Gastrocnemius medialis (tissue), 4 donors: ENCODE data around the gene TCEA2. TPM values are rescaled to one million over a fixed set of nuclear protein-coding genes. Genes with fewer than 3 reads are reported as not detected.

Experiments
- ATAC-seq, 2 donors: fragments of 150-250 bp; one replicate each; pipeline ENCODE4 v1.9.1; 2016
- DNase-seq, 2 donors: peaks; one replicate each; pipeline ENCODE4 v3.0.0-alpha.2; 2019
- H3K27ac ChIP-seq, 4 donors: fragments of 200-600 bp; sonication (generic); 1 replicate in 1 of 4; 2 replicates in 3 of 4; pipeline ENCODE4 v1.5.1; 2016 to 2018; ENCODE audit warnings: mild to moderate bottlenecking in 2 of 4, moderate library complexity in 1 of 4
- H3K27me3 ChIP-seq, 3 donors: fragments of 200-600 bp; sonication (generic) in 2 of 3; 1 replicate in 1 of 3; 2 replicates in 2 of 3; pipeline versions ENCODE4 v1.5.1 to v1.6.0; 2016 to 2019; ENCODE audit warnings: mild to moderate bottlenecking in 1 of 3, moderate library complexity in 1 of 3
- H3K36me3 ChIP-seq, 2 donors: fragments of 200-600 bp; sonication (generic) in 1 of 2; one replicate each; pipeline ENCODE4 v1.5.1; 2017 to 2018
- H3K4me1 ChIP-seq, 2 donors: fragments of 200-600 bp; sonication (generic) in 1 of 2; one replicate each; pipeline ENCODE4 v1.5.1; 2016 to 2017; ENCODE audit warnings: mild to moderate bottlenecking in 2 of 2
- H3K4me3 ChIP-seq, 4 donors: fragments of 200-600 bp; sonication (generic) in 3 of 4; 1 replicate in 1 of 4; 2 replicates in 3 of 4; pipeline ENCODE4 v1.5.1; 2016 to 2019; ENCODE audit warnings: mild to moderate bottlenecking in 2 of 4
- H3K9me3 ChIP-seq, 3 donors: fragments of 200-600 bp; sonication (generic) in 2 of 3; 1 replicate in 1 of 3; 2 replicates in 2 of 3; pipeline ENCODE4 v1.5.1; 2016 to 2019
- POLR2A ChIP-seq, 2 donors: fragments of 450-650 bp; IDR thresholded peaks; one replicate each; pipeline ENCODE4 v1.6.1; 2017; ENCODE audit warnings: antibody characterized with exemption in 2 of 2, mild to moderate bottlenecking in 2 of 2, moderate library complexity in 2 of 2
- in situ Hi-C, 4 donors: fragments of 200-750 bp; cut with MboI; loops; one replicate each; pipeline versions ENCODE4 v1.15.0 to v1.8.0; 2017; ENCODE audit warnings: low sequenced_read_pairs in 4 of 4
- intact Hi-C: fragments of 100-400 bp; cut with DNase I; formaldehyde crosslinking; loops from one replicate; pipeline ENCODE4 v1.15.1; 2023; ENCODE audit warnings: low total_unique reads
- total RNA-seq, 4 donors: library from RNA; depleted of rRNA; stranded (reverse); fragments of >200 nt; gene quantifications; one replicate each; pipeline versions ENCODE4 v1.1.0 to v1.2.3, GENCODE V29; 2016
- TF ChIP-seq, protein P1 (sequence below), 5 experiments: fragments of 450-650 bp in 3 of 5; fragments of 200-600 bp in 2 of 5; sonication (generic) in 2 of 5; IDR thresholded peaks in 4 of 5; conservative IDR thresholded peaks in 1 of 5; 1 replicate in 4 of 5; 2 replicates in 1 of 5; pipeline ENCODE4 v1.5.1; 2016 to 2019; ENCODE audit warnings: antibody characterized with exemption in 5 of 5, mild to moderate bottlenecking in 3 of 5, moderate library complexity in 3 of 5

Gene TCEA2
- total RNA-seq, 4 donors from 2014 or later = 8.4 to 21.0 (median 8.8) TPM

- Histone ChIP-seq H3K4me1 (no peaks in the 10 kb centered on the region), H3K27me3 (peaks cover under 1 to 9% (median 4%) of the 10 kb centered on the region in 3 donors), H3K4me3 (no peak overlapping the region), H3K9me3 (no peaks in the 10 kb centered on the region), H3K27ac (no peak overlapping the region), H3K36me3 (no peaks in the 10 kb centered on the region)
- no peak for ATAC-seq
- intact Hi-C loops (loop anchor here (10.0 kb wide), 1 partner anchor 1107 kb away; no protein-coding TSS in a partner anchor), in situ Hi-C loops (no loop called here)
- no peak for DNase-seq
- TF ChIP-seq, protein P1, sequence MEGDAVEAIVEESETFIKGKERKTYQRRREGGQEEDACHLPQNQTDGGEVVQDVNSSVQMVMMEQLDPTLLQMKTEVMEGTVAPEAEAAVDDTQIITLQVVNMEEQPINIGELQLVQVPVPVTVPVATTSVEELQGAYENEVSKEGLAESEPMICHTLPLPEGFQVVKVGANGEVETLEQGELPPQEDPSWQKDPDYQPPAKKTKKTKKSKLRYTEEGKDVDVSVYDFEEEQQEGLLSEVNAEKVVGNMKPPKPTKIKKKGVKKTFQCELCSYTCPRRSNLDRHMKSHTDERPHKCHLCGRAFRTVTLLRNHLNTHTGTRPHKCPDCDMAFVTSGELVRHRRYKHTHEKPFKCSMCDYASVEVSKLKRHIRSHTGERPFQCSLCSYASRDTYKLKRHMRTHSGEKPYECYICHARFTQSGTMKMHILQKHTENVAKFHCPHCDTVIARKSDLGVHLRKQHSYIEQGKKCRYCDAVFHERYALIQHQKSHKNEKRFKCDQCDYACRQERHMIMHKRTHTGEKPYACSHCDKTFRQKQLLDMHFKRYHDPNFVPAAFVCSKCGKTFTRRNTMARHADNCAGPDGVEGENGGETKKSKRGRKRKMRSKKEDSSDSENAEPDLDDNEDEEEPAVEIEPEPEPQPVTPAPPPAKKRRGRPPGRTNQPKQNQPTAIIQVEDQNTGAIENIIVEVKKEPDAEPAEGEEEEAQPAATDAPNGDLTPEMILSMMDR (IDR thresholded peaks at IDR 0.05 in 4 of 5, conservative IDR thresholded peaks at IDR 0.05 in 1 of 5) = no peak
- no peak for TF ChIP-seq POLR2A (IDR thresholded peaks at IDR 0.05)
Observed at GRCh38 chr20:64091340-64091739, 28.3 kb downstream of the TCEA2 start.

GRCh38 chr20:64091770-64092169 lies 28.8 kb downstream of the TCEA2 start:
- H3K4me1 ChIP-seq = no peaks in the 10 kb centered on the region
- TF ChIP-seq, protein P1 (IDR thresholded peaks at IDR 0.05 in 4 of 5, conservative IDR thresholded peaks at IDR 0.05 in 1 of 5) = no peak
- TF ChIP-seq POLR2A (IDR thresholded peaks at IDR 0.05) = no peak
- ATAC-seq (no peak), DNase-seq (no peak)
- H3K4me3 ChIP-seq = no peak overlapping the region
- no peak overlapping the region for H3K27ac ChIP-seq
- no peaks in the 10 kb centered on the region for H3K36me3 ChIP-seq
- in situ Hi-C loops = no loop called here
- intact Hi-C loops = loop anchor here (10.0 kb wide), 1 partner anchor 1107 kb away; no protein-coding TSS in a partner anchor
- H3K27me3 ChIP-seq = peaks cover 0 to 6% (median 3%) of the 10 kb centered on the region in 3 donors
- no peaks in the 10 kb centered on the region for H3K9me3 ChIP-seq

- intact Hi-C loops (loop anchor here (10.0 kb wide), 1 partner anchor 1108 kb away; no protein-coding TSS in a partner anchor), in situ Hi-C loops (no loop called here)
- ATAC-seq = no peak
- TF ChIP-seq, protein P1 (IDR thresholded peaks at IDR 0.05 in 4 of 5, conservative IDR thresholded peaks at IDR 0.05 in 1 of 5) = no peak
- no peak for TF ChIP-seq POLR2A (IDR thresholded peaks at IDR 0.05)
- no peak for DNase-seq
- Histone ChIP-seq H3K27me3 (peaks cover 0 to 4% (median 3%) of the 10 kb centered on the region in 3 donors), H3K9me3 (no peaks in the 10 kb centered on the region), H3K4me3 (no peak overlapping the region), H3K27ac (no peak overlapping the region), H3K4me1 (no peaks in the 10 kb centered on the region), H3K36me3 (no peaks in the 10 kb centered on the region)
Observed at GRCh38 chr20:64092258-64093012, 29.4 kb downstream of the TCEA2 start.

GRCh38 chr20:64093013-64093503 lies 30.1 kb downstream of the TCEA2 start:
- ATAC-seq = no peak
- Histone ChIP-seq H3K4me3 (no peak overlapping the region), H3K27me3 (peaks cover 0 to 1% (median 0%) of the 10 kb centered on the region in 3 donors), H3K27ac (no peak overlapping the region), H3K9me3 (no peaks in the 10 kb centered on the region), H3K36me3 (no peaks in the 10 kb centered on the region), H3K4me1 (no peaks in the 10 kb centered on the region)
- intact Hi-C loops (loop anchor here (10.0 kb wide), 1 partner anchor 1108 kb away; no protein-coding TSS in a partner anchor), in situ Hi-C loops (no loop called here)
- no peak for DNase-seq
- TF ChIP-seq, protein P1 (IDR thresholded peaks at IDR 0.05 in 4 of 5, conservative IDR thresholded peaks at IDR 0.05 in 1 of 5) = no peak
- no peak for TF ChIP-seq POLR2A (IDR thresholded peaks at IDR 0.05)
